ENCODE data around the gene ADAMTS13. TPM values are rescaled to one million over a fixed set of nuclear protein-coding genes. Genes with fewer than 3 reads are reported as not detected.

ADAMTS13 gene
- polyA plus RNA-seq, 2 donors: 1.2 to 4.3 TPM

GRCh38 chr9:133508046-133508445 lies 85.9 kb downstream of the ADAMTS13 start:
- no peaks in the 10 kb centered on the region for H3K9me3 ChIP-seq (ENCODE audit: control insufficient read depth in 2 of 2, insufficient read depth in 1 of 2, low read depth in 1 of 2, low read length in 1 of 2)
- WGBS, 2 donors: 88 to 89% methylated on average over 8 of the region's 8 CpGs
- H3K27me3 ChIP-seq (ENCODE audit: control insufficient read depth in 1 of 2, insufficient read depth in 2 of 2, low read length in 2 of 2): no peaks in the 10 kb centered on the region
- H3K27ac ChIP-seq (ENCODE audit: low read depth in 2 of 2, low read length in 1 of 2): no peak overlapping the region
- H3K36me3 ChIP-seq (ENCODE audit: control insufficient read depth in 2 of 2, insufficient read depth in 2 of 2, low read length in 1 of 2): no peaks in the 10 kb centered on the region
- H3K4me1 ChIP-seq (ENCODE audit: control insufficient read depth in 2 of 2, insufficient read depth in 2 of 2, low read length in 1 of 2): peaks cover 0 to 14% of the 10 kb centered on the region in 2 donors
- no peak overlapping the region for H3K4me3 ChIP-seq (ENCODE audit: low read depth in 1 of 2, low read length in 2 of 2)

Other genes starting within 250 kb of the ADAMTS13 start
- gene OBP2B, start 213.1 kb upstream of the ADAMTS13 start, polyA plus RNA-seq: not detected
- 10 to 100 TPM in 1 of 2 donors, 1 to 10 TPM in 1; 7.7 to 15.6 TPM for gene ABO, start 147.2 kb upstream of the ADAMTS13 start, polyA plus RNA-seq
- gene SURF6, start 86.2 kb upstream of the ADAMTS13 start, polyA plus RNA-seq: 10 to 100 TPM; 17.0 to 21.7 TPM
- gene MED22, start 74.2 kb upstream of the ADAMTS13 start, polyA plus RNA-seq: 10 to 100 TPM in 1 of 2 donors, 1 to 10 TPM in 1; 7.3 to 12.0 TPM
- gene RPL7A, start 74.1 kb upstream of the ADAMTS13 start, polyA plus RNA-seq: 1,000 to 10,000 TPM; 2,052 to 3,524 TPM
- gene SURF1, start 65.9 kb upstream of the ADAMTS13 start, polyA plus RNA-seq: 10 to 100 TPM; 34.2 to 41.2 TPM
- gene SURF2, start 65.8 kb upstream of the ADAMTS13 start, polyA plus RNA-seq: 10 to 100 TPM; 32.9 to 36.4 TPM
- gene SURF4, start 46.3 kb upstream of the ADAMTS13 start, polyA plus RNA-seq: 10 to 100 TPM; 39.7 to 64.7 TPM
- gene STKLD1, start 46.0 kb upstream of the ADAMTS13 start, polyA plus RNA-seq: 1 to 10 TPM in 1 of 2 donors, under 1 TPM in 1; 0.49 to 1.3 TPM
- 10 to 100 TPM; 10.6 to 15.2 TPM for gene REXO4, start 4.4 kb upstream of the ADAMTS13 start, polyA plus RNA-seq
- 1 to 10 TPM; 7.0 to 7.9 TPM for gene CACFD1, start 37.6 kb downstream of the ADAMTS13 start, polyA plus RNA-seq
- under 1 TPM; 0.69 TPM for gene SLC2A6, start 56.7 kb downstream of the ADAMTS13 start, polyA plus RNA-seq
- gene MYMK, start 102.6 kb downstream of the ADAMTS13 start, polyA plus RNA-seq: not detected
- 1 to 10 TPM in 1 of 2 donors, under 1 TPM in 1; 0.60 to 1.0 TPM for gene ADAMTSL2, start 112.3 kb downstream of the ADAMTS13 start, polyA plus RNA-seq
- not detected for gene FAM163B, start 187.0 kb downstream of the ADAMTS13 start, polyA plus RNA-seq
- under 1 TPM in 1 of 2 donors, not detected in 1; 0.01 TPM for gene DBH, start 214.0 kb downstream of the ADAMTS13 start, polyA plus RNA-seq

Measured in esophagus (tissue), 2 donors.